ENCODE measurements around the gene ICA1L.

Gene ICA1L

DNA sequence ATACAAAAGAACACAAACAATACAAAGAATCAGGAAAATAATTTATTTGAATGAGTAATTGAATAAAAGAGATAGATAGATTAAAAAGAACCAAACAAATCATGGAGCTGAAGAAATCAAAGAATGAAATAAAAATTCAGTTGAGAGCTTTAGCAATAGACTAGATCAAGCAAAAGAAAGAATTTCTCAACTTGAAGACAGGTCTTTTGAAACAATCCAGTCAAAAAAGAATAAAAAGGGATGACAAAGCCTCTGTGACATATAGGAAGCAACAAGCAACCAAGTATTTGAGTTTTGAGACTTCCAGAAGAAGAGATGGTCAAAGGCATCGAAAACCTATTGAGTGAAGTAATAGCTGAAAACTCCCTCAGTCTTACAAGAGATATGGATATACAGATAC lies 128.0 kb downstream of the ICA1L start:
- DNase-seq (ENCODE audit: low read depth in 2 of 2): no peak

DNA sequence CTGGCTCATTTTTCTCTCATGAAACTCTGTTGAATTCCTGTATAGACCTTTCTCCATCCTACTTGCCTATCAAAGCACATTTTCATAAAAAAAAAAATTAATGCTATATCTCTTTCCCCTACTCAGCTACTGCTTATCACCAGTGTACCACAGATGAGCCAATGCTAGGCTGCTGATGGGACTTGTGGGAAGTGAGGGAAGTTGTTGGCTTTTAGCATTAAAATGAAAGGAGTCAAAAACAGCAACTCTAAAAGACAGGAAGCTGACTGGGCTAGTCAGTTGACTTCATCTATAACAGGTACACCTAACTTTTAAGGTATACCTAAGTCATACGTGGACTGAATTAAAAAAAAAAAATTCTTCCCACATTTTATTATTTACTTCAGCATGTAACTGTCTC lies 134.7 kb downstream of the ICA1L start:
- no peak for DNase-seq (ENCODE audit: low read depth in 2 of 2)

DNA sequence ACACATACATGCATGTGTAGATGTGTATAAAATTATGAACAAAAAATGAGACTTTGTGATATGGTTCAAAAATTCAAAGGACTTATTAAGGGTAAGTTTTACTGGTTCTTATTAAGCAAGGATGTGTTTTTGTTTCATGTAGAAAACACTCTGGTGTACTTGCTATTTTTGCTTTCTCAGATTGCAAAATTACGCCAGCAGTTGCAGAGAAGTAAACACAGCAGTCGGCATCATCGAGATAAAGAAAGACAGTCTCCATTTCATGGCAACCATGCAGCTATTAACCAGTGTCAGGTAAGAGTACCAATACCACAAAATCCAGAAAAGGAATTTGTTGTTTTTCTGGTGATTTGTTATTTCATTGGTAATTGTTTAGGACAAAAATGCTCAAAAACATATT lies 145.5 kb downstream of the ICA1L start:
- no peak for DNase-seq (ENCODE audit: low read depth in 2 of 2)

DNA sequence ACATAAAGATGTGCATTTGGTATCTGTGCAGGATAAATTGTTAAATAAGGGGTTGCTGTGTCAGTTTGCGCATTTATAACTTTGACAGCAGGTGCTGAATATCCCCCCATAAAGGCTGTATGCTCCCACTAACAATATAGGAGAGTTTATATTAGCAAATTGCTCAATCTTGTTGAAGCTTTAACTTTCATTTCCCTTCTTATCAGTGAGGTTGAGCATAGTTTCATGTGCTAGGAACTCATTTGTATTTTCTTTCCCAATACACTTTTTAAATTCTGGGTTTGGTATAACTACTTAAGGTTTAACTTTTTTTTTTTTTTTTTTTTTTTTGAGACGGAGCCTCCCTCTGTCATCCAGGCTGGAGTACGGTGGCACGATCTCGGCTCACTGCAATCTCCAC lies 147.8 kb downstream of the ICA1L start:
- DNase-seq (ENCODE audit: low read depth in 2 of 2): no peak
